Stimulated activated naive CD8-positive, alpha-beta T cell treated with anti-CD3 and anti-CD28 coated beads, Interleukin-15, Interleukin-2, amounts not matched to agents 100 ng/mL and 50 ng/mL, for 24 hours (primary cell): ENCODE data around the gene ST7L.
"Not testable (repeated sequence)": the region's sequence is repeated elsewhere in the genome, so short reads cannot be mapped to it uniquely, and the experiment has no call there.

ENCODE experiments used
- H3K27ac Mint-ChIP-seq: one replicate; pipeline ENCODE4 v1.8.0; 2021; ENCODE audit warnings: mild to moderate bottlenecking, mixed read lengths
- H3K27me3 Mint-ChIP-seq: one replicate; pipeline ENCODE4 v1.8.0; 2021; ENCODE audit warnings: mixed read lengths
- H3K36me3 Mint-ChIP-seq: one replicate; pipeline ENCODE4 v1.8.0; 2021; ENCODE audit warnings: low read depth, mixed read lengths
- H3K4me1 Mint-ChIP-seq: one replicate; pipeline ENCODE4 v1.8.0; 2021; ENCODE audit warnings: low read depth, mixed read lengths
- H3K4me3 Mint-ChIP-seq: one replicate; pipeline ENCODE4 v1.8.0; 2021; ENCODE audit warnings: mild to moderate bottlenecking, mixed read lengths
- H3K9me3 Mint-ChIP-seq: one replicate; pipeline ENCODE4 v1.8.0; 2021; ENCODE audit warnings: mixed read lengths

Gene ST7L

GRCh38 chr1:112488141-112488540 lies 130.8 kb downstream of the ST7L start:
- no peaks in the 10 kb centered on the region for H3K4me1 Mint-ChIP-seq
- no peak overlapping the region for H3K4me3 Mint-ChIP-seq
- H3K27me3 Mint-ChIP-seq, result peaks cover 26% of the 10 kb centered on the region
- no peaks in the 10 kb centered on the region for H3K36me3 Mint-ChIP-seq
- H3K9me3 Mint-ChIP-seq, result no peaks in the 10 kb centered on the region
- no peak overlapping the region for H3K27ac Mint-ChIP-seq

GRCh38 chr1:112487686-112488085 lies 131.3 kb downstream of the ST7L start:
- not testable (repeated sequence) for H3K9me3 Mint-ChIP-seq, H3K27ac Mint-ChIP-seq, H3K36me3 Mint-ChIP-seq, H3K4me3 Mint-ChIP-seq, H3K4me1 Mint-ChIP-seq
- peaks cover 24% of the 10 kb centered on the region for H3K27me3 Mint-ChIP-seq

- not testable (repeated sequence) for H3K9me3 Mint-ChIP-seq, H3K36me3 Mint-ChIP-seq, H3K4me3 Mint-ChIP-seq, H3K27ac Mint-ChIP-seq, H3K4me1 Mint-ChIP-seq
- H3K27me3 Mint-ChIP-seq, result peaks cover 24% of the 10 kb centered on the region
These were observed 132.9 kb downstream of the ST7L start for GRCh38 chr1:112486063-112486462.

- no peak overlapping the region for H3K4me3 Mint-ChIP-seq
These were observed 140.6 kb downstream of the ST7L start for GRCh38 chr1:112478314-112478713.

GRCh38 chr1:112477550-112477949 lies 141.4 kb downstream of the ST7L start:
- Mint-ChIP-seq H3K4me3 (no peak overlapping the region), H3K27ac (no peak overlapping the region)

More at GRCh38 chr1:112478314-112478713, 140.6 kb downstream of the ST7L start:
- Mint-ChIP-seq H3K4me1 (no peaks in the 10 kb centered on the region), H3K27me3 (peaks cover 36% of the 10 kb centered on the region), H3K36me3 (peaks cover 7% of the 10 kb centered on the region), H3K9me3 (peaks cover 24% of the 10 kb centered on the region), H3K27ac (no peak overlapping the region)

More at GRCh38 chr1:112477550-112477949, 141.4 kb downstream of the ST7L start:
- Mint-ChIP-seq H3K36me3 (peaks cover 7% of the 10 kb centered on the region), H3K4me1 (no peaks in the 10 kb centered on the region), H3K9me3 (peaks cover 24% of the 10 kb centered on the region), H3K27me3 (peaks cover 38% of the 10 kb centered on the region)
